Heart left ventricle (tissue), 13 donors: ENCODE measurements around the gene DCAKD.

Experiments used
- POLR2A ChIP-seq, 2 donors: fragments of 450-650 bp; IDR thresholded peaks; one replicate each; pipeline ENCODE4 v1.6.1; 2017; ENCODE audit warnings: antibody characterized with exemption in 2 of 2, mild to moderate bottlenecking in 2 of 2, moderate library complexity in 2 of 2
- TF ChIP-seq, protein P1 (sequence below), 12 donors: fragments of 200-600 bp; sonication (generic) in 4 of 12; IDR thresholded peaks; one replicate each; pipeline versions ENCODE4 v1.5.0 to v1.8.0; 2018 to 2022; ENCODE audit warnings: antibody characterized with exemption in 12 of 12, mild to moderate bottlenecking in 5 of 12
- donor health status: ischemic (EF 13 %, LVEDD 7.1; RV severe dilation, severe dysfunction).
- donor health status: DM: no; HTN: yes; CAD: no.
- donor health status: DM: no; HTN: no; CAD: no.
- donor health status: ischemic (EF 25% LVEDD 6.9; RV normal size, moderate dysfunction).
- donor health status: ischemic (EF 25% LVEDD 5.7; RV mildly dilated, moderate dysfunction).
- donor health status: ischemic (EF 35%, LVEDD 5.7; RV mildly dilated, moderate dysfunction).
- donor health status: nonischemic (EF 11% LVEDD 7.7; RV severe dilation, severe dysfunction).
- donor health status: DM: yes; HTN: yes; CAD: no.
- donor health status: PGD.
- donor health status: ischemic (EF 29% LVEDD 5.4; RV normal size, mild dysfunction).
- donor health status: nonischemic (EF 23%, LVEDD 6.1; RV moderate dilation, normal function).

DNA sequence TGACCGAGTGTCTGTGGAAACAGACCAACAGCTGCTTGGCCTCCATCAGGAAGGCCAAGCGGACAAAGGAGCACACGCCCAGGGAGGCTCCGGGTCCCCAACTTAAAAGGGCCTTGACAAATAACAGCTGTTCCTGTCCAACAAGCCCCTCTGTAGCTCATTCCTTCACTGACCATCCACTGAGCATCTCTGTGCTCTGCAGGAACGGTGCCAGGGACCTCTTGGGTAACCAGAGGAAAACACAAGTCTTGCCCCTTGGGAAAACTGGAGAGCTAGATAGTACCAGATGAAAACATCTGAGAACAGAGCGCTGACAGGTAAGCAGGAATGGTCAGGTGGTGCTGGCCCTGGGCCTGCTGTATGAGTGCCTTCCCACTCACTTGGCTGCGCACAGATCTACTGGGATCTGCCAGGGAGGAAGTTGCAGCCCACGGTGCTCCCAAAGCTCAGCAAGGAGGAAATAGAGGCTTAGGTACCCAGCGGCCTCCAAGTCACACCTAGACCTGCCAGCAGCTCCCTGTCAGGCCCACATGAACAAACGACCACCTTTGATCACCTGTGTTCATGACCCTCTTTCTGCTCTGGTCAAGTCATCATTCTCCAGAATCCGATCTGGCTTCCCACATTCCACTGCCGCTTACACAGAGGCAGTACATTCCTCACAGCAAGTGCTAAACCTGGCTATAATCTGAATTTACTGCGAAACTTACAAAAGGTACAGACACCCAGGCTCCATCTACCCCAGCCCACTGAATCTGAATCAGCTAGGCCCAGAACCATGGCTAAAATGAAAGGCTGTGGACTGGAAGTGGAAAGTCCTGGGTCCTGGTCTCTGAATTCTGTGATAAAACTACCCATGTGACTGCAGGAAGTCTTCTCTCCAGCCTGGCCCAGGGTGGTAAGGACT is 12.5 kb downstream of the DCAKD start:
- TF ChIP-seq, protein P1, sequence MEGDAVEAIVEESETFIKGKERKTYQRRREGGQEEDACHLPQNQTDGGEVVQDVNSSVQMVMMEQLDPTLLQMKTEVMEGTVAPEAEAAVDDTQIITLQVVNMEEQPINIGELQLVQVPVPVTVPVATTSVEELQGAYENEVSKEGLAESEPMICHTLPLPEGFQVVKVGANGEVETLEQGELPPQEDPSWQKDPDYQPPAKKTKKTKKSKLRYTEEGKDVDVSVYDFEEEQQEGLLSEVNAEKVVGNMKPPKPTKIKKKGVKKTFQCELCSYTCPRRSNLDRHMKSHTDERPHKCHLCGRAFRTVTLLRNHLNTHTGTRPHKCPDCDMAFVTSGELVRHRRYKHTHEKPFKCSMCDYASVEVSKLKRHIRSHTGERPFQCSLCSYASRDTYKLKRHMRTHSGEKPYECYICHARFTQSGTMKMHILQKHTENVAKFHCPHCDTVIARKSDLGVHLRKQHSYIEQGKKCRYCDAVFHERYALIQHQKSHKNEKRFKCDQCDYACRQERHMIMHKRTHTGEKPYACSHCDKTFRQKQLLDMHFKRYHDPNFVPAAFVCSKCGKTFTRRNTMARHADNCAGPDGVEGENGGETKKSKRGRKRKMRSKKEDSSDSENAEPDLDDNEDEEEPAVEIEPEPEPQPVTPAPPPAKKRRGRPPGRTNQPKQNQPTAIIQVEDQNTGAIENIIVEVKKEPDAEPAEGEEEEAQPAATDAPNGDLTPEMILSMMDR (IDR thresholded peaks at IDR 0.05) = no peak
- TF ChIP-seq POLR2A (IDR thresholded peaks at IDR 0.05) = no peak
